Measurements from ENCODE around the gene BCAS3. TPM values are rescaled to one million over a fixed set of nuclear protein-coding genes. Genes with fewer than 3 reads are reported as not detected.
A peak's percentile ranks its signal among the peaks of the same experiment; 100 is the strongest.

Gene BCAS3
- total and polyA plus RNA-seq, 4 donors: 5.8 to 24.6 (median 10.1) TPM

GRCh38 chr17:60916043-60916442 is 238.4 kb downstream of the BCAS3 start (continued):
- TF ChIP-seq CTCF (IDR thresholded peaks at IDR 0.05; ENCODE audit: low read depth, low read length, missing input control): no peak
- TF ChIP-seq HNF4A (conservative IDR thresholded peaks at IDR 0.05): no peak
- no peak for TF ChIP-seq RAD21 (IDR thresholded peaks at IDR 0.05)
- TF ChIP-seq NR2F2 (IDR thresholded peaks at IDR 0.05): no peak
- no peak for TF ChIP-seq SP1 (IDR thresholded peaks at IDR 0.05)
- no peak for TF ChIP-seq HNF4G (IDR thresholded peaks at IDR 0.05)
- TF ChIP-seq MAX (IDR thresholded peaks at IDR 0.05): no peak

GRCh38 chr17:60920107-60920506 is 242.5 kb downstream of the BCAS3 start:
- no peak overlapping the region for H3K9ac ChIP-seq (ENCODE audit: low read depth in 1 of 2, low read length in 2 of 2)

GRCh38 chr17:60923000-60923399 is 245.3 kb downstream of the BCAS3 start:
- Histone ChIP-seq H3K4me3 (ENCODE audit: low read depth in 1 of 3, low read length in 3 of 3) (no peak overlapping the region), H3K4me1 (ENCODE audit: control insufficient read depth in 4 of 4, insufficient read depth in 4 of 4, low read length in 3 of 4) (peaks cover 0 to 2% (median 0%) of the 10 kb centered on the region in 4 donors), H3K36me3 (ENCODE audit: control insufficient read depth in 4 of 4, insufficient read depth in 3 of 4, low read depth in 1 of 4, low read length in 3 of 4) (no peaks in the 10 kb centered on the region), H3K27me3 (ENCODE audit: control insufficient read depth in 4 of 4, insufficient read depth in 4 of 4, low read length in 3 of 4) (no peaks in the 10 kb centered on the region), H3K9me3 (ENCODE audit: control insufficient read depth in 4 of 4, low read length in 3 of 4) (no peaks in the 10 kb centered on the region), H3K9ac (ENCODE audit: low read depth in 1 of 2, low read length in 2 of 2) (no peak overlapping the region), H3K27ac (ENCODE audit: low read depth in 1 of 2, low read length in 2 of 2) (no peak overlapping the region)
- TF ChIP-seq JUND (IDR thresholded peaks at IDR 0.05) (no peak), FOXA2 (IDR thresholded peaks at IDR 0.05) (no peak), REST (IDR thresholded peaks at IDR 0.05) (no peak), GABPA (IDR thresholded peaks at IDR 0.05 in 1 of 2, conservative IDR thresholded peaks at IDR 0.05 in 1 of 2) (no peak), NR2F2 (IDR thresholded peaks at IDR 0.05) (no peak), SP1 (IDR thresholded peaks at IDR 0.05) (no peak), ATF3 (IDR thresholded peaks at IDR 0.05) (no peak)
- WGBS: 89% methylated on average over 1 of the region's 1 CpG
- DNase-seq (ENCODE audit: low spot score): no peak

More at GRCh38 chr17:60920107-60920506, 242.5 kb downstream of the BCAS3 start:
- peaks cover 0 to 6% (median 4%) of the 10 kb centered on the region in 4 donors for H3K9me3 ChIP-seq (ENCODE audit: control insufficient read depth in 4 of 4, low read length in 3 of 4)
- no peaks in the 10 kb centered on the region for H3K36me3 ChIP-seq (ENCODE audit: control insufficient read depth in 4 of 4, insufficient read depth in 3 of 4, low read depth in 1 of 4, low read length in 3 of 4)
- no peak overlapping the region for H3K4me3 ChIP-seq (ENCODE audit: low read depth in 1 of 3, low read length in 3 of 3)
- no peaks in the 10 kb centered on the region for H3K27me3 ChIP-seq (ENCODE audit: control insufficient read depth in 4 of 4, insufficient read depth in 4 of 4, low read length in 3 of 4)
- no peak for DNase-seq (ENCODE audit: low spot score)
- peaks cover 0 to 2% (median 0%) of the 10 kb centered on the region in 4 donors for H3K4me1 ChIP-seq (ENCODE audit: control insufficient read depth in 4 of 4, insufficient read depth in 4 of 4, low read length in 3 of 4)
- TF ChIP-seq HNF4A (conservative IDR thresholded peaks at IDR 0.05) (peak; percentile 13), MAX (IDR thresholded peaks at IDR 0.05) (no peak), FOXA2 (IDR thresholded peaks at IDR 0.05) (no peak), JUND (IDR thresholded peaks at IDR 0.05) (no peak)
- 52% methylated on average over 2 of the region's 2 CpGs for WGBS
- H3K27ac ChIP-seq (ENCODE audit: low read depth in 1 of 2, low read length in 2 of 2): no peak overlapping the region
